ENCODE data around the gene ATP9A. TPM values are rescaled to one million over a fixed set of nuclear protein-coding genes. Genes with fewer than 3 reads are reported as not detected.

The ATP9A gene
- total RNA-seq, 1 experiment from 2014 or later = 16.8 TPM

GRCh38 chr20:51595744-51596143, 172.4 kb downstream of the ATP9A start:
- intact Hi-C loops (cut with micrococcal nuclease) = loop anchor here (1.0 to 10.0 kb wide), 3 partner anchors 209 to 611 kb away; no protein-coding TSS in a partner anchor
- Histone ChIP-seq H3K9me3 (ENCODE audit: control insufficient read depth in 1 of 2, insufficient read depth in 1 of 2, low read depth in 1 of 2, low read length in 2 of 2) (no peaks in the 10 kb centered on the region), H3K9ac (ENCODE audit: low read length) (no peak overlapping the region), H3K27me3 (ENCODE audit: insufficient read depth, low read length) (no peaks in the 10 kb centered on the region), H3K4me2 (ENCODE audit: low read length) (no peak overlapping the region), H3K4me3 (replicated peaks in 1 of 2; ENCODE audit: low read depth in 1 of 2, low read length in 2 of 2) (no peak overlapping the region), H3K79me2 (ENCODE audit: insufficient read depth, low read length) (no peaks in the 10 kb centered on the region), H3K27ac (ENCODE audit: low read depth, low read length) (no peak overlapping the region), H4K20me1 (ENCODE audit: insufficient read depth) (no peaks in the 10 kb centered on the region), H3K9me2 (ENCODE audit: insufficient read depth) (no peaks in the 10 kb centered on the region), H2AFZ (ENCODE audit: low read depth, low read length, poor library complexity, severe bottlenecking) (no peak overlapping the region), H3K36me3 (ENCODE audit: control insufficient read depth in 1 of 2, insufficient read depth in 2 of 2, low read length in 2 of 2) (no peaks in the 10 kb centered on the region), H3K4me1 (ENCODE audit: control insufficient read depth in 1 of 2, insufficient read depth in 2 of 2, low read length in 2 of 2) (peaks cover 6 to 11% of the 10 kb centered on the region in 2 experiments; a peak in 3 of 4 replicates)
- BruUV-seq (replicated peaks) = no TSS peak
- ATAC-seq (no peak), DNase-seq (ENCODE audit: low read depth, low spot score) (no peak)
- ChIA-PET CTCF (interaction anchor here (1.2 to 4.9 kb wide), 13 partner anchors 10 to 608 kb away, joined by 3 to 56 read pairs (median 6); partner anchors contain the start of gene NFATC2), POLR2A (no interaction called here), RAD21 (ENCODE audit: low non-redundant PET in 1 of 2, low total read pairs in 2 of 2, uncharacterized antibody in 2 of 2, unreplicated experiment in 2 of 2) (interaction anchor here (1.0 to 2.5 kb wide), 3 partner anchors 149 to 210 kb away, joined by 4 to 13 read pairs (median 5); no protein-coding TSS in a partner anchor)
- TF ChIP-seq CTCF (IDR thresholded peaks at IDR 0.05 in 2 of 3, conservative IDR thresholded peaks at IDR 0.05 in 1 of 3; ENCODE audit: borderline replicate concordance in 1 of 3, insufficient read depth in 1 of 3, low read depth in 2 of 3, low read length in 2 of 3) (no peak), ZFX (IDR thresholded peaks at IDR 0.05) (no peak), EGR1 (IDR thresholded peaks at IDR 0.05; ENCODE audit: low read depth) (no peak), EZH2 (IDR thresholded peaks at IDR 0.05) (no peak), RAD21 (IDR thresholded peaks at IDR 0.05; ENCODE audit: low read depth) (no peak), CBX3 (IDR thresholded peaks at IDR 0.05; ENCODE audit: low read depth) (no peak), ZNF274 (IDR thresholded peaks at IDR 0.05; ENCODE audit: low read depth, low read length) (no peak), POLR2A (IDR thresholded peaks at IDR 0.05; ENCODE audit: borderline replicate concordance, extremely low read depth, insufficient read depth, insufficient read length) (no peak), CEBPB (IDR thresholded peaks at IDR 0.05; ENCODE audit: low read depth) (no peak), SRF (IDR thresholded peaks at IDR 0.05; ENCODE audit: low read depth) (no peak), EZH2phosphoT487 (IDR thresholded peaks at IDR 0.05; ENCODE audit: borderline replicate concordance) (no peak), SIN3A (IDR thresholded peaks at IDR 0.05; ENCODE audit: low read depth) (no peak), FOSL1 (IDR thresholded peaks at IDR 0.05; ENCODE audit: low read depth) (no peak), SP1 (IDR thresholded peaks at IDR 0.05; ENCODE audit: low read depth) (no peak), MAX (IDR thresholded peaks at IDR 0.05) (no peak), TCF7L2 (IDR thresholded peaks at IDR 0.05; ENCODE audit: borderline replicate concordance, extremely low read depth, insufficient read depth, insufficient read length) (no peak)

Data from HCT116 (cell line).